ENCODE measurements around the gene SYT13. TPM values are rescaled to one million over a fixed set of nuclear protein-coding genes. Genes with fewer than 3 reads are reported as not detected.

The SYT13 gene
- total RNA-seq, 1 experiment from 2014 or later = 4.3 TPM

DNA sequence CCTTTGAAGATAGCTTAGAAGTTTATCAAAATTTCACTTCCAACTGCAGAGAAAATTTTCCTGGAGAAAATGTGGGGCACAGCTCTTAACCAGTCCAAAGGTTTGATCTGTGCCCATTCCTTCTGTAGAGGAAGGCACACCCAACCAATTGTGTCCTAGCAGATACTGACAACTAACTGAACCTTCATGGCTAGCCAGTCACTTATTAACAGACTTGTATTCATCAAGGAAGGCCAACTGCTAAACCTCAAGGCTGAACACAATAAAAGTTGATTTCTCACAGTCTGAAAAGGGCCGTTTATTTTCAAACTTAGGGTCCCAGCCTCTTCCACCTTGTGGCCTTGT, 19.5 kb downstream of the SYT13 start:
- H3K9me3 Mint-ChIP-seq = no peaks in the 10 kb centered on the region

More for the DNA sequence above, 19.5 kb downstream of the SYT13 start:
- Histone ChIP-seq H2BK120ac (ENCODE audit: low read depth, low read length, poor library complexity, severe bottlenecking) (no peak overlapping the region), H3T11ph (ENCODE audit: low read length) (no peak overlapping the region), H2BK5ac (ENCODE audit: insufficient read length, low read length) (no peak overlapping the region), H4K5ac (ENCODE audit: insufficient read length, low read depth, low read length) (no peak overlapping the region), H2BK12ac (ENCODE audit: insufficient read length, low read depth, low read length) (no peak overlapping the region), H3K79me1 (ENCODE audit: insufficient read depth, low read depth, low read length, poor library complexity, severe bottlenecking) (no peaks in the 10 kb centered on the region), H3K56ac (ENCODE audit: insufficient read length, low read depth, low read length) (no peak overlapping the region), H2BK20ac (ENCODE audit: low read depth, low read length, poor library complexity, severe bottlenecking) (no peak overlapping the region), H3K9ac (ENCODE audit: extremely low read depth, insufficient read length, low read length) (no peak overlapping the region), H3K23ac (ENCODE audit: insufficient read length, low read depth, low read length) (no peak overlapping the region), H3K18ac (ENCODE audit: insufficient read length, low read depth, low read length) (no peak overlapping the region), H3K4me1 (ENCODE audit: insufficient read depth, low read length) (no peaks in the 10 kb centered on the region), H3K14ac (ENCODE audit: insufficient read depth, low read length) (no peak overlapping the region), H4K91ac (ENCODE audit: insufficient read length, low read depth, low read length) (no peak overlapping the region), H4K8ac (replicated peaks; ENCODE audit: insufficient read length, low read depth, low read length) (no peak overlapping the region), H4K20me1 (ENCODE audit: control insufficient read depth, insufficient read depth, insufficient read length) (no peaks in the 10 kb centered on the region), H2AFZ (ENCODE audit: low read length) (no peak overlapping the region), H2AK5ac (ENCODE audit: insufficient read length, low read length) (no peak overlapping the region), H3K4me2 (ENCODE audit: insufficient read depth, insufficient read length, low read length) (no peak overlapping the region), H2BK15ac (ENCODE audit: low read depth, low read length) (no peak overlapping the region), H3K9me3 (ENCODE audit: control insufficient read depth, low read depth, low read length) (no peaks in the 10 kb centered on the region), H3K27me3 (ENCODE audit: insufficient read depth, low read length) (no peaks in the 10 kb centered on the region), H3K4ac (ENCODE audit: low read depth, low read length) (no peak overlapping the region), H3K79me2 (ENCODE audit: insufficient read depth, low read length) (no peaks in the 10 kb centered on the region), H3K27ac (ENCODE audit: insufficient read length, low read depth, low read length) (no peak overlapping the region), H3K23me2 (ENCODE audit: insufficient read length, low read depth, low read length, poor library complexity, severe bottlenecking) (no peaks in the 10 kb centered on the region)
- H3K4me1 Mint-ChIP-seq = peaks cover 0 to 4% of the 10 kb centered on the region in 2 experiments; a peak in 2 of 4 replicates
- no peak overlapping the region for H3K27ac Mint-ChIP-seq
- WGBS (ENCODE audit: extremely low coverage, insufficient read length, low lambda C conversion rate) = no CpG with 5 or more reads among the region's 1 CpG
- no peak overlapping the region for H3K4me3 Mint-ChIP-seq
- DNase-seq = no peak
- H3K27me3 Mint-ChIP-seq (ENCODE audit: low read depth) = peaks cover 29% of the 10 kb centered on the region
- TF ChIP-seq, protein P1, sequence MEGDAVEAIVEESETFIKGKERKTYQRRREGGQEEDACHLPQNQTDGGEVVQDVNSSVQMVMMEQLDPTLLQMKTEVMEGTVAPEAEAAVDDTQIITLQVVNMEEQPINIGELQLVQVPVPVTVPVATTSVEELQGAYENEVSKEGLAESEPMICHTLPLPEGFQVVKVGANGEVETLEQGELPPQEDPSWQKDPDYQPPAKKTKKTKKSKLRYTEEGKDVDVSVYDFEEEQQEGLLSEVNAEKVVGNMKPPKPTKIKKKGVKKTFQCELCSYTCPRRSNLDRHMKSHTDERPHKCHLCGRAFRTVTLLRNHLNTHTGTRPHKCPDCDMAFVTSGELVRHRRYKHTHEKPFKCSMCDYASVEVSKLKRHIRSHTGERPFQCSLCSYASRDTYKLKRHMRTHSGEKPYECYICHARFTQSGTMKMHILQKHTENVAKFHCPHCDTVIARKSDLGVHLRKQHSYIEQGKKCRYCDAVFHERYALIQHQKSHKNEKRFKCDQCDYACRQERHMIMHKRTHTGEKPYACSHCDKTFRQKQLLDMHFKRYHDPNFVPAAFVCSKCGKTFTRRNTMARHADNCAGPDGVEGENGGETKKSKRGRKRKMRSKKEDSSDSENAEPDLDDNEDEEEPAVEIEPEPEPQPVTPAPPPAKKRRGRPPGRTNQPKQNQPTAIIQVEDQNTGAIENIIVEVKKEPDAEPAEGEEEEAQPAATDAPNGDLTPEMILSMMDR (conservative IDR thresholded peaks at IDR 0.05) = no peak
- no peaks in the 10 kb centered on the region for H3K36me3 Mint-ChIP-seq (ENCODE audit: insufficient read depth in 1 of 3, low read depth in 3 of 3)
